PFSK-1 (cell line): ENCODE results near the gene RGS13.

Experiments
- FOXP2 ChIP-seq: optimal IDR thresholded peaks from 2 replicates; pipeline ENCODE3; 2011; ENCODE audit warnings: borderline replicate concordance, control low read depth, inconsistent platforms; ENCODE audit not compliant: insufficient read depth; ENCODE audit errors: extremely low read length, extremely low read depth
- POLR2AphosphoS5 ChIP-seq: IDR thresholded peaks from 2 replicates; pipeline ENCODE4 v1.6.1; 2012; ENCODE audit warnings: low read depth, mild to moderate bottlenecking, control low read depth, low read length, moderate library complexity
- REST ChIP-seq, 2 experiments: IDR thresholded peaks; 2 replicates each; pipeline versions ENCODE4 v1.6.1 to v1.8.0; 2011 to 2012; ENCODE audit warnings: low read depth in 2 of 2, low read length in 2 of 2, control low read depth in 1 of 2, inconsistent platforms in 1 of 2, mild to moderate bottlenecking in 1 of 2, moderate library complexity in 1 of 2; ENCODE audit not compliant: insufficient read depth in 1 of 2
- SIN3A ChIP-seq: IDR thresholded peaks from 2 replicates; pipeline ENCODE4 v1.6.1; 2012; ENCODE audit warnings: mild to moderate bottlenecking, low read length, moderate library complexity, borderline replicate concordance; ENCODE audit not compliant: insufficient read depth
- TAF1 ChIP-seq: IDR thresholded peaks from 2 replicates; pipeline ENCODE4 v1.6.1; 2012; ENCODE audit warnings: low read length, control low read depth, borderline replicate concordance; ENCODE audit not compliant: insufficient read depth

Gene RGS13

GRCh38 chr1:192682335-192682734 lies 46.4 kb downstream of the RGS13 start:
- TF ChIP-seq REST (IDR thresholded peaks at IDR 0.05; ENCODE audit: insufficient read depth in 1 of 2, low read depth in 2 of 2, low read length in 2 of 2) (no peak), POLR2AphosphoS5 (no peak), FOXP2 (no peak), SIN3A (no peak), TAF1 (no peak)

- TF ChIP-seq POLR2AphosphoS5 (no peak), TAF1 (no peak), REST (IDR thresholded peaks at IDR 0.05; ENCODE audit: insufficient read depth in 1 of 2, low read depth in 2 of 2, low read length in 2 of 2) (no peak), SIN3A (no peak), FOXP2 (no peak)
Observed at GRCh38 chr1:192689459-192689858, 53.5 kb downstream of the RGS13 start.

GRCh38 chr1:192691041-192691440 lies 55.1 kb downstream of the RGS13 start:
- TF ChIP-seq REST (IDR thresholded peaks at IDR 0.05; ENCODE audit: insufficient read depth in 1 of 2, low read depth in 2 of 2, low read length in 2 of 2) (no peak), SIN3A (no peak), FOXP2 (no peak), POLR2AphosphoS5 (no peak), TAF1 (no peak)

GRCh38 chr1:192696082-192696481 lies 60.1 kb downstream of the RGS13 start:
- TF ChIP-seq REST (IDR thresholded peaks at IDR 0.05; ENCODE audit: insufficient read depth in 1 of 2, low read depth in 2 of 2, low read length in 2 of 2), result no peak
- TF ChIP-seq SIN3A, result no peak
- no peak for TF ChIP-seq FOXP2
- no peak for TF ChIP-seq POLR2AphosphoS5
- TF ChIP-seq TAF1, result no peak

- TF ChIP-seq TAF1, result no peak
- TF ChIP-seq REST (IDR thresholded peaks at IDR 0.05; ENCODE audit: insufficient read depth in 1 of 2, low read depth in 2 of 2, low read length in 2 of 2), result no peak
- TF ChIP-seq FOXP2, result no peak
- TF ChIP-seq SIN3A, result no peak
- TF ChIP-seq POLR2AphosphoS5, result no peak
Observed at GRCh38 chr1:192697771-192698170, 61.8 kb downstream of the RGS13 start.
